SU-DHL-6 (cell line): Measurements from ENCODE around the gene NRF1.

Experiments
- H2AFZ ChIP-seq: fragments of 200-600 bp; sonication (generic); 2 replicates; pipeline ENCODE4 v1.6.1; 2014; ENCODE audit warnings: low read depth, mild to moderate bottlenecking, moderate library complexity, mixed read lengths, antibody characterized with exemption, low read length; ENCODE audit not compliant: severe bottlenecking
- H3F3A ChIP-seq: fragments of 200-600 bp; shearing (Covaris generic); 2 replicates; pipeline ENCODE4 v1.6.0; 2016; ENCODE audit warnings: antibody characterized with exemption, mild to moderate bottlenecking; ENCODE audit not compliant: insufficient read depth
- H3K27ac ChIP-seq: fragments of 200-600 bp; sonication (generic); 2 replicates; pipeline ENCODE4 v1.5.1; 2016; ENCODE audit warnings: low read depth, mild to moderate bottlenecking, low read length, moderate library complexity, mixed read lengths
- H3K27me3 ChIP-seq: fragments of 200-600 bp; sonication (generic), shearing (Covaris generic); 2 replicates; pipeline ENCODE4 v1.6.0; 2014; ENCODE audit warnings: mild to moderate bottlenecking, low read length
- H3K36me3 ChIP-seq: fragments of 200-600 bp; sonication (generic); 2 replicates; pipeline ENCODE4 v1.6.1; 2014; ENCODE audit warnings: mild to moderate bottlenecking, low read length, mixed read lengths
- H3K4me2 ChIP-seq: fragments of 300-600, 200-600 bp; shearing (Covaris generic), sonication (generic); 2 replicates; pipeline ENCODE4 v1.6.0; 2014; ENCODE audit warnings: low read length, low read depth, mild to moderate bottlenecking; ENCODE audit not compliant: poor library complexity, severe bottlenecking
- H3K4me3 ChIP-seq: fragments of 200-600 bp; sonication (generic); 2 replicates; pipeline ENCODE4 v1.5.1; 2014; ENCODE audit warnings: antibody characterized with exemption, low read length, mild to moderate bottlenecking, mixed read lengths; ENCODE audit not compliant: insufficient read depth, poor library complexity, severe bottlenecking
- H3K79me2 ChIP-seq: fragments of 200-600 bp; sonication (generic); 2 replicates; pipeline ENCODE4 v1.6.1; 2014; ENCODE audit warnings: mild to moderate bottlenecking, low read length, moderate library complexity; ENCODE audit not compliant: insufficient read depth
- H3K9ac ChIP-seq: fragments of 200-600 bp; sonication (generic); 2 replicates; pipeline ENCODE4 v1.7.0; 2014; ENCODE audit warnings: mild to moderate bottlenecking, low read length
- H3K9me2 ChIP-seq: fragments of 200-600 bp; sonication (generic); replicated peaks from 2 replicates; pipeline ENCODE4 v1.6.1; 2014; ENCODE audit warnings: low read length; ENCODE audit not compliant: insufficient read depth
- H3K9me3 ChIP-seq: fragments of 200-600 bp; sonication (generic); 2 replicates; pipeline ENCODE4 v1.6.1; 2014; ENCODE audit warnings: low read length, mixed read lengths; ENCODE audit not compliant: insufficient read depth
- H4K20me1 ChIP-seq: fragments of 200-600 bp; sonication (generic); 2 replicates; pipeline ENCODE4 v1.6.1; 2014; ENCODE audit warnings: low read depth, mild to moderate bottlenecking, antibody characterized with exemption, low read length, moderate library complexity, mixed read lengths
- CTCF ChIP-seq: fragments of 200-600 bp; sonication (generic); IDR thresholded peaks from one replicate; pipeline ENCODE4 v1.5.1; 2017; ENCODE audit warnings: antibody characterized with exemption, mild to moderate bottlenecking, low read length, moderate library complexity; ENCODE audit not compliant: insufficient read depth, poor library complexity, severe bottlenecking
- EZH2phosphoT487 ChIP-seq: fragments of 200-600 bp; sonication (generic), shearing (Covaris generic); conservative IDR thresholded peaks from 2 replicates; pipeline ENCODE4 v1.6.1; 2018; ENCODE audit warnings: mild to moderate bottlenecking, antibody characterized with exemption, low read length, moderate library complexity, mixed read lengths

NRF1 gene

GRCh38 chr7:129771928-129772479 is 160.5 kb downstream of the NRF1 start:
- Histone ChIP-seq H3K9ac (no peak overlapping the region), H3K9me3 (no peaks in the 10 kb centered on the region), H3K9me2 (no peaks in the 10 kb centered on the region), H3K4me2 (no peak overlapping the region), H3K27ac (no peak overlapping the region), H3K27me3 (no peaks in the 10 kb centered on the region), H3K79me2 (no peaks in the 10 kb centered on the region), H4K20me1 (no peaks in the 10 kb centered on the region), H3K4me3 (no peak overlapping the region), H3F3A (no peaks in the 10 kb centered on the region), H2AFZ (no peak overlapping the region), H3K36me3 (no peaks in the 10 kb centered on the region)
- TF ChIP-seq CTCF (no peak), EZH2phosphoT487 (no peak)

- Histone ChIP-seq H3K9me2 (no peaks in the 10 kb centered on the region), H3K36me3 (no peaks in the 10 kb centered on the region), H3K27ac (no peak overlapping the region), H2AFZ (no peak overlapping the region), H3K79me2 (no peaks in the 10 kb centered on the region), H3K9ac (no peak overlapping the region), H4K20me1 (no peaks in the 10 kb centered on the region), H3F3A (no peaks in the 10 kb centered on the region), H3K4me3 (no peak overlapping the region), H3K27me3 (no peaks in the 10 kb centered on the region), H3K4me2 (no peak overlapping the region), H3K9me3 (no peaks in the 10 kb centered on the region)
- no peak for TF ChIP-seq EZH2phosphoT487
- no peak for TF ChIP-seq CTCF
Observed at GRCh38 chr7:129772646-129773280, 161.2 kb downstream of the NRF1 start.

- Histone ChIP-seq H3K4me2 (no peak overlapping the region), H3K9ac (no peak overlapping the region), H4K20me1 (no peaks in the 10 kb centered on the region), H3K4me3 (no peak overlapping the region), H3K79me2 (no peaks in the 10 kb centered on the region), H3K9me2 (no peaks in the 10 kb centered on the region), H3F3A (no peaks in the 10 kb centered on the region), H3K27me3 (no peaks in the 10 kb centered on the region), H2AFZ (no peak overlapping the region), H3K9me3 (no peaks in the 10 kb centered on the region), H3K36me3 (no peaks in the 10 kb centered on the region), H3K27ac (no peak overlapping the region)
- TF ChIP-seq EZH2phosphoT487 (no peak), CTCF (no peak)
Observed at GRCh38 chr7:129773328-129773731, 161.8 kb downstream of the NRF1 start.
